Measurements from ENCODE around the gene ANAPC2. TPM values are rescaled to one million over a fixed set of nuclear protein-coding genes. Genes with fewer than 3 reads are reported as not detected.
A peak's percentile ranks its signal among the peaks of the same experiment; 100 is the strongest.

Gene ANAPC2
- total RNA-seq, 1 donor from 2014 or later: 20.5 TPM

- H3K36me3 ChIP-seq (ENCODE audit: control insufficient read depth, insufficient read depth, low read length): no peaks in the 10 kb centered on the region
- no peak for FAIRE-seq
- no peak for TF ChIP-seq CTCF (IDR thresholded peaks at IDR 0.05; ENCODE audit: insufficient read depth, low read length, severe bottlenecking)
- no peak overlapping the region for H3K4me3 ChIP-seq (ENCODE audit: low read depth, low read length)
- H3K27me3 ChIP-seq (ENCODE audit: control insufficient read depth, insufficient read depth, low read length): peaks cover 22% of the 10 kb centered on the region
- no peak for DNase-seq (ENCODE audit: low read depth)
Observed at GRCh38 chr9:137163805-137164204, 24.6 kb downstream of the ANAPC2 start.

- H3K27me3 ChIP-seq (ENCODE audit: control insufficient read depth, insufficient read depth, low read length): peaks cover 22% of the 10 kb centered on the region
- TF ChIP-seq CTCF (IDR thresholded peaks at IDR 0.05; ENCODE audit: insufficient read depth, low read length, severe bottlenecking): no peak
- no peaks in the 10 kb centered on the region for H3K36me3 ChIP-seq (ENCODE audit: control insufficient read depth, insufficient read depth, low read length)
- DNase-seq (ENCODE audit: low read depth) (no peak), FAIRE-seq (no peak)
- H3K4me3 ChIP-seq (ENCODE audit: low read depth, low read length): peak overlapping the region; percentile 31
Observed at GRCh38 chr9:137163365-137163715, 25.0 kb downstream of the ANAPC2 start.

- Histone ChIP-seq H3K36me3 (ENCODE audit: control insufficient read depth, insufficient read depth, low read length) (no peaks in the 10 kb centered on the region), H3K27me3 (ENCODE audit: control insufficient read depth, insufficient read depth, low read length) (peaks cover 20% of the 10 kb centered on the region), H3K4me3 (ENCODE audit: low read depth, low read length) (peak overlapping the region; percentile 31)
- DNase-seq (ENCODE audit: low read depth) (no peak), FAIRE-seq (no peak)
- peak; percentile 32 for TF ChIP-seq CTCF (IDR thresholded peaks at IDR 0.05; ENCODE audit: insufficient read depth, low read length, severe bottlenecking)
Observed at GRCh38 chr9:137162505-137163364, 25.6 kb downstream of the ANAPC2 start.

- H3K4me3 ChIP-seq (ENCODE audit: low read depth, low read length): no peak overlapping the region
- DNase-seq (ENCODE audit: low read depth) (no peak), FAIRE-seq (no peak)
- no peaks in the 10 kb centered on the region for H3K36me3 ChIP-seq (ENCODE audit: control insufficient read depth, insufficient read depth, low read length)
- peaks cover 20% of the 10 kb centered on the region for H3K27me3 ChIP-seq (ENCODE audit: control insufficient read depth, insufficient read depth, low read length)
- no peak for TF ChIP-seq CTCF (IDR thresholded peaks at IDR 0.05; ENCODE audit: insufficient read depth, low read length, severe bottlenecking)
Observed at GRCh38 chr9:137161558-137162486, 26.5 kb downstream of the ANAPC2 start.

GRCh38 chr9:137160716-137161557 is 27.4 kb downstream of the ANAPC2 start:
- no peak for DNase-seq (ENCODE audit: low read depth)
- no peak overlapping the region for H3K4me3 ChIP-seq (ENCODE audit: low read depth, low read length)
- peaks cover 16% of the 10 kb centered on the region for H3K27me3 ChIP-seq (ENCODE audit: control insufficient read depth, insufficient read depth, low read length)
- no peak for FAIRE-seq
- no peaks in the 10 kb centered on the region for H3K36me3 ChIP-seq (ENCODE audit: control insufficient read depth, insufficient read depth, low read length)
- TF ChIP-seq CTCF (IDR thresholded peaks at IDR 0.05; ENCODE audit: insufficient read depth, low read length, severe bottlenecking): no peak

Measured in bronchial epithelial cell (primary cell).